Posterior cingulate gyrus (tissue), 11 donors: ENCODE measurements around the gene CADM2.

Experiments
- DNase-seq, 10 donors: peaks; one replicate each; pipeline versions ENCODE4 v3.0.0 to v3.0.0-alpha.2; 2020 to 2021; ENCODE audit warnings: mixed read lengths in 3 of 10
- intact Hi-C: fragments of 100-400 bp; cut with DNase I; formaldehyde crosslinking; loops from one replicate; pipeline ENCODE4 v1.15.1; 2023

Gene CADM2

DNA sequence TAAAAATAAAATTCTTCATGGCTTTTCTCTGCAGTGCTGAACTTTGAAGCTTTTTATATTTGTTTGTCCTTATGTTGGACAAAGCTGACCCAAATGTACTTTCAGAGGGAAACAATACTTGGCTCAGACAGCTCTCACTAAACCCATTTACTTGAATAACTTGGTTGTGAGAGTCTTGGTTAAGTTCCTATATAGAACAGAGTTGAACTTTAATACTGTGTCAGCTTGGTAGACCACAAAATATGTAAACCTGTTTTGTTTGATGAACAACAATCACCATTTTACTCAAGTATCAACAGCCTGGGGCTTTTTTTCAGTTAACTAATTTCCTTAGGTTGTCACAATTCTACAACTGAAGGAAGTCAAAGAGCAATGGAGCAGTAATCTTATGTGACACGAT, 211.9 kb downstream of the CADM2 start:
- intact Hi-C loops, result no loop called here
- DNase-seq, result no peak

DNA sequence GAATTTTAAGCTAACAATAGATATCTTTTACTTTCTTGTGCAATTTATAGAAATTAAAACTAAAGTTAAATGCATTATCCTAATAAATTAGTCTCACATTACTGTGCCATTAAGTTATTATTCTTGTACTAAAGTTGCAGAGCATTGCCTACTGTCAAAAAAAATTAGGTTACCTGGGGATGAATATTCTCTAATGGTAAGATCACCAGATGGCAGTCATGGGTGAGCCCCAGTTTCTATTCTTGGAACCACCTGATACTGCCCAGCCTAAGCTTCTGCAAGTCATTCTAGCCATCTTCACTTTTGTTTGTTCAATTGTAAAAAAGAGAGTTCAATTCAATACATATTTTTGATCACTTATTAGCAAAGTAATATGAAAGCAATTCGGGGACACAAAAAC, 213.2 kb downstream of the CADM2 start:
- no peak for DNase-seq
- intact Hi-C loops, result no loop called here

DNA sequence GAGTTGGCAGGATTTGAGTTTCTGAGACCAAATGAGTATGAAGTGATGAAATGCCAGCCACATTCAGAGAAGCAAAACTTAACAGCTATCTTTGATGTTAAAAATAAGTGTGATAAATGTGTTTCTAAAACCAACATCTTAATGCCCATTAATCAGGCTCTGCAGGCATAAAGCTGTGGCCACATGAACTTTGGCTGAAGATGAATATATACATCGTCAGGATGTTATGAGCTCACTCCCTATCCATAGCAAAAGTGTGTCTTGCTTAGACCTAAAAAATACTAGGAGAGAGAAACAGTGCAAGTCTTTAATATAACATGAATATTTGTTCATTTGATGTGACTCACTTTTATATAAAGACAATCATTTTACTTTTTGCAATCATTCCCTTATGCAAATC, 218.0 kb downstream of the CADM2 start:
- DNase-seq, result no peak
- intact Hi-C loops, result no loop called here

DNA sequence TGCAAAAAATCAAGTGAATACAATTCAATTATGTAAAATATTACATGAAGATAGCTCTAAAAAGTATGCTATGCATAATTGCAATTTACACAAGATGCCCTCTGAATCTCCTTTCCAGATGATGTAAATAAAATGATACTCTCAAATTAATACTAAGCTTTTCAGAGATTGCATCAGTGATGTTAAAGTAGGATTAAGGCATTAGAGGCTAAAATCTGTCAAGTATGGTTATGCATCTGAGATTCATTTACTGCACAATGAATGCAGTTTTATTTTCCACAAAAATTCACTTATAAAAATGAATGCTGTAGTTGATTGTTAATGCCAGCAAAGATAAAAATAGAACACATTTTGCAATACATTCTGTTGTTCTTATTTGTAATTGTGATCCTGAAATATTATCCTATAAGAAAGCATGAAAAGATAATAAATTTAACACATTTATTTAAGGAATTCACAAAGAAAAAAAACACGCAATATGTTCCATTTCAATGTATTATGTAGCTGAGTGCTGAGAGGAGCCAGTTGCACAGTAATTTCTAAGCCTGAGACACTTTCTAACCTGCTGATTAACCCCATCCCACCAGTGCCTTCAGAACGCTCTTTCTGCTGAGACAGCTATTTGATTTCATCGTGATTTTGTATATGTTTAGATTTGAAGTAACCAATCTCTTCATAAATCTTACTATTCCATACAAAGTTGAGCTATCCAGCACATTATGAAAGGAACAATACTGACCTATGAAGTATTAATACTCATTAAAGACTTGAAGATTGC, 224.4 kb downstream of the CADM2 start:
- DNase-seq, result no peak
- intact Hi-C loops, result no loop called here

DNA sequence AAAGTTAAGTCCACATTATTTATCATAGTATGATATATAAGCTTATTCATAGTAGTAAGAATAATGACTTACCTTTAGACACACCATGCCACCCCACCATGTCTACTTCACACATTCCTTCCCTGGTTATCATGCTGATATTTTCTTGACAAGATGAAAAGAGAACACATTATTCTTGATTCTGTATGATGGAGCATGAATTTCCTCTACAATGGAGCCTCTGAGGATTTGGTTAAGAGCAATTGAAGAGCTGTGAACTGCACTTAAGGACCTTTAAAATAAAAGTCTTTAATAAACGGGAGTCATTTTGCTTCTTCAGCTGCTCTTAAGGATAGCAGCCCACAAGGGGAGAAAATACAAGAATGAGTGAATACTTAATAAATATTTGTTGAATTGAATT, 226.7 kb downstream of the CADM2 start:
- DNase-seq, result no peak
- intact Hi-C loops, result no loop called here

DNA sequence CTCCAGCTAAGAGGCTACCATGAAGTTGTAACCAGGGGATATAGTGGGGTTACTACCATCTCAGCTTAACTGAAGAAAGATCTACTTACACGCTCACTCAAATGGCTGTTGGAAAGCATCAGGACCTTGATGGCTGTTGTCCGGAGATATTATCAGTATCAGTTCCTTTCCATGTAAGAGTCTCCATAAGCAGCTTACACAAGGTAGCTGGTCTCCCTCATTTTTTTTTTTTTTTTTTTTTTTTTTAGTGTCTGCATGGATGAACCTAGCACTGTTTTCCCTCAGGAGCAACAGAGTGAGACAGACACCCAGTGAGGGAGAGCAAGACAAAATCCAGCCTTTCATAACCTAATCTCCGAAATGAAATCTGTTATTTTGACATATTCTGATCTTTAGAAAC, 230.9 kb downstream of the CADM2 start:
- DNase-seq, result no peak

DNA sequence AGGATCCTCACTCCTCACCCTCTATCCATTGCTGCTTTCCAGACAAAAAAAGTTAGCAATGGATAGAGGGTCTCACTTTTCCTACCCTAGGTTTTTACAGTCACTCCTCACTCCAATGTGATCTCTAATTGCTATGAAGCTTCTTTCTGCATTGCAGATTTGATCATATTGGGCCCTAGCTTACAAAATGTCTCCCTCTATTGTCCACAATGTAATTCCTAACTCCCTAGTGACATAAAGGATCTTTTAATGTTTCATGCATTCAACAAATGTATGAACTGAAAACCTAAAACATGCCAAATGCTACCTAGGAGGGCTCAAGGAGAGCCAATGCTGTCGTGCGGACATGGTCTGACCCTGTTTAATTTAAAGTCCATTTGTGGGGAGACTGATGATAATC, 234.8 kb downstream of the CADM2 start:
- DNase-seq, result no peak
- intact Hi-C loops, result no loop called here

More for the DNA sequence above, 230.9 kb downstream of the CADM2 start:
- intact Hi-C loops, result no loop called here

DNA sequence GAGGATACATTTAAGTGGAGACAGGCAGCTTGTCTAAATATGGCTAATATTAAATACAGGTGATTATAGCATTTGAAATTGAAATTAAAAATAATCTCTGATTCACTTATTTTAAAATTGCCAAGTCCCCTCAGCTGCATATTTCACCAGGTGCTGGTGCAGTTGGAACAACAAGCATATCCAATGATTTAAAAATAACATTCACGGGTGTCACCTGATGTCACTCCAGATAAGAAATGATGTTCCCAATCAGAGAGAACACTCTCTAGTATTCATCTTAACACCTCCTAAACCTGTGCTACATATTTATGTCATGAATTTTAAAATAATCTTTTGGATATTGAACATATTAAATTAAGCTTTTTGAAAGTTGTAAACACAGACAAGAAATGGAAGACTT, 249.9 kb downstream of the CADM2 start:
- no peak for DNase-seq
- intact Hi-C loops, result no loop called here

DNA sequence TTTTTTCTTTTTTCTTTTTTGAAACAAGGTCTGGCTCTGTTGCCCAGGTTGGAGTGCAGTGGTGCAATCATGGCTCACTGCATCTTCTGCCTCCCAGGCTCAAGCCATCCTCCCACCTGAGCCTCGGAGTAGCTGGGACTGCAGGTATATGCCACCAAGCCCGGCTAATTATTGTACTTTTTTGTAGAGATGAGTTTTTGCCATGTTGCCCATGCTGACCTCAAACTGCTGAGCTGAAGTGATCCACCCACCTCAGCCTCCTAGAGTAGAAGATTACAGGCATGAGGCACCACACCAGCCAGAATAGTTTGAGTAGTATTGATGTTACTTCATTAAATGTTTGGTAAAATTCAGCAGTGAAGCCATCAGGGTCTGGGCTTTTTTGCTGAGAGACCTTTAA, 251.8 kb downstream of the CADM2 start:
- intact Hi-C loops, result no loop called here
- DNase-seq, result peak in 2 of 10 donors; percentile 19 to 47

DNA sequence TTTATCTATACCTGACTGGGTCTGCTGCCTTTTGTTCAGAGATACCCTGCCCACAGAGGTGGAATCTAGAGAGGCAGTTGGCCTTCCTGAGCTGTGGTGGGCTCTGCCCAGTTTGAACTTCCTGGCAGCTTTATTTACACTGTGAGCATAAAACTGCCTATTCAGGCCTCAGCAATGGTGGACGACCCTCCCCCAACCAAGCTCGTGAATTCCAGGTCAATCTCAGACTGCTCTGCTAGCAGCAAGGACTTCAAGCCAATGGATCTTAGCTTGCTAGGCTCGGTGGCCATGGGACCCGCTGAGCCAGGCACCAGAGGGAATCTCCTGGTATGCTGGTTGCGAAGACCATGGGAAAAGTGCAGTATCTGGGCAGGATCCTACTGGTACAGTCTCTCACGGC, 270.2 kb downstream of the CADM2 start:
- peak in 2 of 10 donors; percentile 42 to 57 for DNase-seq
- intact Hi-C loops, result no loop called here

DNA sequence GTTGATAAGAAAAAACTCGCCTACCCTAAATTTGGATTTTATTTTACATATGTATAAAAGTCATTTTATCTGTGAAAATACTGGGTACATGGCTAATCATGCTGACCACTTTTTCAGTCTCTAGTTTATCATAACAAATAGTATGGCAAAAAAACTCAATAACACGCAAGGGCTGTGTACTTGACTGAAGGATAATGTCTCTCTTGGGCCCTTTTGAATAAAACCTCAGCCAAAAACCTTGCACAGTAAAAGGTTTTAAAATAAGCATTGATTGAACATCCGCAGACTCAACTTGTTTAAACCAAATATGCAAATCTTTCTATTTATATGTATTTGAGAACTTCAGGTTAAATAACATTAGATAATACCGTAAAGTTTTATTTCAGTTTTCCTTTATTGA, 285.3 kb downstream of the CADM2 start:
- no peak for DNase-seq
- intact Hi-C loops, result no loop called here

DNA sequence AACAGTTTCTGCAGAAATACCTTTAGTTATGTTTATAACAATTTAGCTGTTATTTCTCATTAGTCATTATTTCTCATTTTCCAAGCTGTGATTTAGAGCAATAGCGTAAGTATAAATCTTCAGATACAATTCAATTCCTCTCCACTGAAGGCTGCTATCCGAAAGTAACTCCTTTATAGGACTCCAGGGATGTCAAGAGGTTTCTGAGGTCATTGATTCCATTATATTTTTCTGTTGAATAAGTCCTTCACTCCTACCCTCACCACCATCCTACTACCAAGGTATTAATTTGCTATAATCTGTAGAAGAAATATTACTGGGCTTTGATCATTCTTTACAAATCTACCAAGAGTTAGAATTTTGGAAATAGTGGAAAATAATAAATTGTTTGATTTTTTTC, 285.7 kb downstream of the CADM2 start:
- intact Hi-C loops, result no loop called here
- DNase-seq, result no peak

DNA sequence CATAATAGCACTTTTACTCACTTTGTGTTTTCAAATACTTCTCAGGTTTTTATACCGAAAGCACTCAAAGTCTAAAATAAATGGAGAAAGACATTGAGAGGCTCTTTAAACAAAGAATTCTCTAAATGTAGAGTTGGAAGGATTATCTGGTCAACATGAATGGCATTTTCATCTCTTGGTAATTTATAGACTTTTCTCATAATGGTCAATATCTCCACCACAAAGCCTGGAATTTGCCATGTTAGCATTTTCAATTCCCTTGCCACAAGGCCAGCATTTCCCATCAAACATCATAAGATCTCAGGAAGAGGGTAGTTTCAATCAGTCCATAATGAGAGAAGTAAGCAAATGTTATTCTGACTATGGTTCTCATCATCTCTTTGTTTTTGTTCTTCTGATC, 293.0 kb downstream of the CADM2 start:
- intact Hi-C loops, result no loop called here
- no peak for DNase-seq

DNA sequence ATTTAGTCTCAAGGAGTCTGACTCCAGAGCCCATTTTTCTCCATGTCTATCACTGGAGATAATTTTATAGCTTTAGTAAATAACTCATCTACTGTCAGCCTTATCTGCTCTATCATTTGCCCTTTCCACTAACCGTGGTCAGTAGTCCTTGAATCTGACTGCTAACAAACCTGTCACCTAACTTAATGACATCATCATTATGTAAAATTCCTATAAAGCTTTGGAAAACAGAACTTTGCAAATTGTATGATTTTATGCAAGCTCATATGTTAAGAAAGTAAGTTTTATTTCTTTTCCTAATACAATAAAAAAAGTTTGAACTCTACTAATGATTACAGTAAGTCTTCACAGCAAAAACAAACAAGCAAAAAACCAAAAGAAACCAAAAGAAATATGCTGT, 293.9 kb downstream of the CADM2 start:
- intact Hi-C loops, result no loop called here
- no peak for DNase-seq

DNA sequence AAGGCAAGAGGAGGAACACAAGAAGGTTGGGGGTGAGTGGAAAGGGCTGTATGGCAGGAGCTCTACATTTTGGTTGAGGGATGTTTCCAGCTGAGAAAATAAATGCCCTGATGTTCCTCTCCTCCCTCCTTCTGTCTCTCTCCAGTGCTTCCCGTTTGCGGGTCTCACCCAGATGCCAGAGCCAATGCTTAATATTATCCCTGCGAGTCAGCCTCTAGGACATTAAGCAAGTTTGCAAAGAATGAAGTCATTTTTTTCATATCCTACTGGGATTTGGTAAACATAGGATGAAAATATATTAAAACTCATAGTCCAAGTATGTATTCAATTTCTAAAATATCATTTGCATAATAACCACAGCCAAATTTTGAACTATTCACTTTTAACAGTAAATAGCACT, 295.9 kb downstream of the CADM2 start:
- intact Hi-C loops, result no loop called here
- no peak for DNase-seq

DNA sequence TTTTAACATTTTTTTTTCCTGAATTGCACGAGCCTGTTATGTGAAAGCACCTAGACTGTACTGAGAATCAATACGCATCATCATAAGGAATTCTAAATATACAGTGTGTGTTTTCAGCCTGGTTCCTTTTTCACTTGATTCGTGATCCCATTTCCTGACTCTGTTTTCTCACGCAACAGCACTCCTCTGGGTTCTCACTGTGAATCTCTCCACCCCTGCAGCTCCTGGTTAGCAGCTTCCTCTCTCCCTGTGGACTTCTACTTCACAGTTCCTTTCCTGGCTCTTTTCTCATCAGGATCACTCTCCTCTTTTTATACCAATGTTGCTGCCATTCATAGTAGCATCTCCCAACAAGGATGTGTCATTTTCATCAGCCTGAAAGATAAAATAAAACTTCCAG, 297.2 kb downstream of the CADM2 start:
- DNase-seq, result peak in 5 of 10 donors; percentile 16 to 70 (median 22)
- intact Hi-C loops, result no loop called here

DNA sequence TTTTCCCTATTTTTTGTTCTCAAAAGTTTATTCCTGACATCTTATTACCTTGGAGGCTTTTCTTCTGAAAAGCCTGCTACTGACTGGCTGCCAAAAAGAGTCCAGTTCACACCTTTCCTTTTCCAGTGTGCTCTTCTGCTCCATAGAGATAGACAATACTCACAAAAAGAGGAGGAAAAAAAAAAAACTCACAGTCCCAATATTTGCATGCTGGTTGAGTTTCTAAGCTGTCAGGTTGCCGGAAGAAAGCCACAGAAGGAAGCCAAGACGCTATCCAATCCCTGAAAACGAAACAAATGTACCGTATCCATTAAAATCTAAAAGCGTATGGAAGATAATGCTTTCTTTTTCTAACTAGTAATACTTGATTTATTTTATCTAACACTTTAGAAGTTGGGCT, 299.5 kb downstream of the CADM2 start:
- intact Hi-C loops, result no loop called here
- DNase-seq, result no peak

DNA sequence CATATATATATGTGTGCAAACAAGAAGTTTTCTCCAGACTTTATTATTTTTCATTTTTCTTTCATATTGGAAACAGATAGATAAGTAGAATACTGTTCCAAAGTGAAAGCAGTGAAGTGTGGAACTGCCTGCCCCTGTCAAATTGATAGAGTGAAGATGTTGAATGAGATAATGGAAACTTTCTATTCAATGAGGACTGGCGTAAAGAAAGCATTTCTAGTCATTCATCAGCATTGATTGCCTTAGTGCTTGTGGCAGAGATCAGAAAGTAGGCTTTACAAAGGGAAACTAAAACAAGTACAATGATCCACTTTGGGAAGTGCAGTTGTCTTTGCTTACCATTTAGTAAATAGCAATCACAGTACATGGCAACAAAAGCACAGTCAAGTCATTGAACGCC, 300.0 kb downstream of the CADM2 start:
- DNase-seq, result no peak
- intact Hi-C loops, result no loop called here

DNA sequence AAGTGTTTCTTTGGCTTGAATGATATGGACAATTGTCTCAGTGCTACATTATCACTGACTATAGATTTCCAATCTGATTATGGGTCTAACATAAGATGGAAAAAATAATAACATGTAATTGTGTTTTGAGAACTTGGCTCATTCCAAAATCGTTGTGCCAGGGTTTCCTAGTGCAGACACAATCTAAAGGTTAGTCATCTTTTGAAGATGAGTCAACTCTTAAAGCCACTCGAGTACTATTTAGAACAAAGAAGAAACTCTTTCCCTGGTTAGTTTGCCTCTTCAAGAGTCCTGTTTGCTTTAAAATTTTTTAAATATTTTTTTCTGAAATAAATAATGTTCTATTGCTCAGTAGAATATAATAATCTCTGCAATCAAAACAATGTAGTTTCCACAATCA, 301.0 kb downstream of the CADM2 start:
- DNase-seq, result no peak
- intact Hi-C loops, result no loop called here

DNA sequence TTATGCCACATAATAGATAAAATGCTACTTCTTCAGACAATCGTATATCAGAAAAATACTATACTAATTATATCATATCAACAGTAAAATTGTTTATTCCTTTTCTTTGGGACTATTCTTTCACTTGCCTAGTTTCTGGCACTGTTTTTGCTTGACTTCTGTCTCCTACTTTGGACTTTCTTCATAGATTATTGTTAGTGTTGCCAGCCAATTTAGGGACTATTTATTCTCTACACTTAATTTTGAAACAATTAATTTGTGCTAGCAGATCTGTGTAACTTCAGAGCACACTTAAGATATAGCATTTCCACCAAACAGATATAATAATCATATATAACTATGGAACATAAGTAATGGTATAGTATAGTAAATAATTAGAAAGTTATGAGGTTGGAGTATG, 305.6 kb downstream of the CADM2 start:
- intact Hi-C loops, result no loop called here
- no peak for DNase-seq

DNA sequence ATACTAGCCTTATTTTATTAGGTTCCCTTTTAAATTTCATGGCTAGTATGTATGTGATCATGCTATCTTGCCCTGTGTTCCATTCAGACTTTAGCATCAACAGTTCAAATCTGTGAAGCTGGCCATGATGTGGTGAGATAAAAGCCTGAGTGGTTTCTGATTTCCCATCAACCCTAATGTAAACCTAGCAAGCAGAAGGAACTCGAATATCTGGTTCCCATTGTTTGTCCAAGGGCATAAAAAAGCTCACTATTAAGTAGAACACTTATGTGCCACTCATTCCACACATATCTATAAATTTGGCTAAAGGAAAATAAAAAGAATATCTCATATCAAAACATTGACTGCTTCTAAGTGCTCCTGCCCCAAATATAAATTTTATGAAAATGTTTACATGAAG, 311.7 kb downstream of the CADM2 start:
- DNase-seq, result no peak
- intact Hi-C loops, result no loop called here

DNA sequence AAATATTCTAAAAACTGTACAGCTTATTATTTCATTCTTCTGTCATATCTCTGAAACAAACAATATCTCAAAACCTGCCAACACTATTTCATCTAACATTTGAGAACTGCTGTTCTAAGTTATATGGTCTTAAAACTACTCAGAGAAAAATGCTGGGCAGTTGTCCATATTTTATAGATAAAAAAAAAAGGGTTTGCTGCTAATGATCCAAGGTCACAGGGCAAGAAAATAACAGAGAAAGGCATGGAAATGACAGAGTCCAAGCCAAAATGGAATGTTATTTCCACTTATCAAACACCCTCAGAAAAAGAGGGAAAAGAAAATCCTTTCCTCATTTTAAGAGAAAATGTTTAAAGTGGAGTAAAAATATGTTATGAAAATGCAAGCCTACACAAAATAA, 313.1 kb downstream of the CADM2 start:
- intact Hi-C loops, result no loop called here
- no peak for DNase-seq

DNA sequence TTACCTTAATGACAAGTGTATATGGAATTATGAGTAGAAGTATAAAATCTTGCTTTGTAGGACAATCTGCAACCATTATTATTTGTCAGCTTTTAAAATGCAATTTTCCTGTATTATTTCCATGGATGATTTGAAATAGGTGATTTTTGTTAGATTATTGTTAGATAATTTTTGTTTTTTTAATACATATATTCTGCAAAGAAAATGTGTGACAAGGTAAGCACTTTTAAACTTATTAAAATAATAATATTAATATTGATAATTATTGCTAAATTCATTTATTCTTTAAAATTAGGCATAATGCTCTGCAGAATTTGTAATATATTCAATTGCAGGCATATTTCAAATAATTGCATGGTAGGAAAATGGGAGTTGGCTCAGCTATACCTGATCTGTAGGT, 329.5 kb downstream of the CADM2 start:
- intact Hi-C loops, result no loop called here
- no peak for DNase-seq
